Liver (tissue), 9 donors: ENCODE data around the gene SWAP70. TPM values are rescaled to one million over a fixed set of nuclear protein-coding genes. Genes with fewer than 3 reads are reported as not detected.

ENCODE experiments used
- DNase-seq: peaks from one replicate; pipeline ENCODE4 v3.0.0-alpha.2; 2017; ENCODE audit warnings: low spot score
- H3K27ac ChIP-seq, 2 donors: one replicate each; pipeline ENCODE4 v1.7.0; 2013; ENCODE audit warnings: inconsistent platforms in 2 of 2, low read length in 2 of 2, control low read depth in 1 of 2, low read depth in 1 of 2, mild to moderate bottlenecking in 1 of 2
- H3K27me3 ChIP-seq, 4 donors: one replicate each; pipeline versions ENCODE4 v1.6.1 to v1.7.0; 2013; ENCODE audit warnings: low read length in 3 of 4, inconsistent platforms in 1 of 4, mild to moderate bottlenecking in 1 of 4, moderate library complexity in 1 of 4; ENCODE audit not compliant: control insufficient read depth in 4 of 4, insufficient read depth in 4 of 4
- H3K36me3 ChIP-seq, 4 donors: one replicate each; pipeline versions ENCODE4 v1.6.1 to v1.7.0; 2013; ENCODE audit warnings: low read length in 3 of 4, mild to moderate bottlenecking in 3 of 4, low read depth in 1 of 4, moderate library complexity in 1 of 4; ENCODE audit not compliant: control insufficient read depth in 4 of 4, insufficient read depth in 3 of 4
- H3K4me1 ChIP-seq, 4 donors: one replicate each; pipeline versions ENCODE4 v1.6.1 to v1.7.0; 2013; ENCODE audit warnings: low read length in 3 of 4, mild to moderate bottlenecking in 3 of 4, moderate library complexity in 1 of 4; ENCODE audit not compliant: control insufficient read depth in 4 of 4, insufficient read depth in 4 of 4
- H3K4me3 ChIP-seq, 3 donors: one replicate each; pipeline versions ENCODE4 v1.6.1 to v1.7.0; 2013; ENCODE audit warnings: low read length in 3 of 3, control low read depth in 1 of 3, low read depth in 1 of 3, mild to moderate bottlenecking in 1 of 3
- H3K9ac ChIP-seq, 2 donors: one replicate each; pipeline ENCODE4 v1.7.0; 2013; ENCODE audit warnings: low read length in 2 of 2, mild to moderate bottlenecking in 2 of 2, moderate library complexity in 2 of 2, control low read depth in 1 of 2, low read depth in 1 of 2
- H3K9me3 ChIP-seq, 4 donors: one replicate each; pipeline versions ENCODE4 v1.6.1 to v1.7.0; 2013; ENCODE audit warnings: low read length in 3 of 4; ENCODE audit not compliant: control insufficient read depth in 4 of 4
- EGR1 ChIP-seq, 2 donors: IDR thresholded peaks; 2 replicates each; pipeline ENCODE4 v1.6.1; 2016 to 2018; ENCODE audit warnings: antibody characterized with exemption in 2 of 2, low read depth in 2 of 2
- FOXA1 ChIP-seq: IDR thresholded peaks from 2 replicates; pipeline ENCODE4 v1.6.1; 2016; ENCODE audit warnings: antibody characterized with exemption
- FOXA2 ChIP-seq: IDR thresholded peaks from 2 replicates; pipeline ENCODE4 v1.6.1; 2016; ENCODE audit warnings: antibody characterized with exemption
- GABPA ChIP-seq, 2 donors: IDR thresholded peaks in 1 of 2; conservative IDR thresholded peaks in 1 of 2; 2 replicates each; pipeline ENCODE4 v1.6.1; 2016; ENCODE audit warnings: antibody characterized with exemption in 2 of 2, mild to moderate bottlenecking in 1 of 2, moderate library complexity in 1 of 2
- HNF4A ChIP-seq, 2 donors: conservative IDR thresholded peaks; 2 replicates each; pipeline ENCODE4 v1.6.1; 2016; ENCODE audit warnings: antibody characterized with exemption in 2 of 2, mild to moderate bottlenecking in 2 of 2
- HNF4G ChIP-seq: IDR thresholded peaks from 2 replicates; pipeline ENCODE4 v1.6.1; 2016; ENCODE audit warnings: antibody characterized with exemption
- JUND ChIP-seq, 2 donors: IDR thresholded peaks; 2 replicates each; pipeline ENCODE4 v1.6.1; 2016; ENCODE audit warnings: antibody characterized with exemption in 2 of 2
- NR2F2 ChIP-seq: IDR thresholded peaks from 2 replicates; pipeline ENCODE4 v1.6.1; 2016; ENCODE audit warnings: antibody characterized with exemption
- RAD21 ChIP-seq, 2 donors: IDR thresholded peaks; 2 replicates each; pipeline ENCODE4 v1.6.1; 2016; ENCODE audit warnings: antibody characterized with exemption in 2 of 2, mild to moderate bottlenecking in 2 of 2
- RXRA ChIP-seq, 2 donors: IDR thresholded peaks; 2 replicates each; pipeline ENCODE4 v1.6.1; 2017 to 2018; ENCODE audit warnings: antibody characterized with exemption in 2 of 2, mild to moderate bottlenecking in 1 of 2
- SP1 ChIP-seq: IDR thresholded peaks from 2 replicates; pipeline ENCODE4 v1.6.1; 2018; ENCODE audit warnings: antibody characterized with exemption, mild to moderate bottlenecking
- TAF1 ChIP-seq: conservative IDR thresholded peaks from 2 replicates; pipeline ENCODE4 v1.6.1; 2016; ENCODE audit warnings: antibody characterized with exemption, mild to moderate bottlenecking
- YY1 ChIP-seq: IDR thresholded peaks from 2 replicates; pipeline ENCODE4 v1.6.1; 2016; ENCODE audit warnings: antibody characterized with exemption, mild to moderate bottlenecking
- WGBS: extraction: QIAGEN DNeasy Blood & Tissue Kit; methylation state at CpG from one replicate; pipeline ENCODE4 v1.1.7; 2013; 5-methylcytosine and 5-hydroxymethylcytosine counted together
- polyA plus RNA-seq, 2 donors: library from polyadenylated mRNA; stranded (reverse) in 1 of 2; unstranded in 1 of 2; fragments of 200-250 nt in 1 of 2; fragments of >200 nt in 1 of 2; fragmentation: Nextera tagmentation in 1 of 2; extraction: Ambion mirVana in 1 of 2; gene quantifications; one replicate each; pipeline versions ENCODE4 v1.2.1 to v1.2.3, GENCODE V29; 2013 to 2015
- total RNA-seq, 2 donors: library from RNA; depleted of rRNA; stranded (reverse); fragments of >200 nt; gene quantifications; one replicate each; pipeline ENCODE4 v1.2.3, GENCODE V29; 2014
- TF ChIP-seq, protein P1 (sequence below): IDR thresholded peaks from 2 replicates; pipeline ENCODE4 v1.6.1; 2016; ENCODE audit warnings: antibody characterized with exemption
- TF ChIP-seq, protein P2 (sequence below): IDR thresholded peaks from 2 replicates; pipeline ENCODE4 v1.6.1; 2016; ENCODE audit warnings: antibody characterized with exemption
- TF ChIP-seq, protein P3 (sequence below): IDR thresholded peaks from 2 replicates; pipeline ENCODE4 v1.6.1; 2016; ENCODE audit warnings: antibody characterized with exemption, mild to moderate bottlenecking
- TF ChIP-seq, protein P4 (sequence below): fragments of 150-350 bp; IDR thresholded peaks from 2 replicates; pipeline ENCODE4 v1.5.1; 2017; ENCODE audit warnings: improper control_type of control experiment, low read depth, low read length; ENCODE audit not compliant: missing input control
- TF ChIP-seq, protein P5 (sequence below): IDR thresholded peaks from 2 replicates; pipeline ENCODE4 v1.6.1; 2016; ENCODE audit warnings: antibody characterized with exemption
- donor health status: healthy.
- donor health status: healthy.
- donor health status: healthy.
- donor health status: healthy.
- donor health status: healthy.

The SWAP70 gene
- total and polyA plus RNA-seq, 4 donors: 4.0 to 8.4 (median 5.8) TPM

DNA sequence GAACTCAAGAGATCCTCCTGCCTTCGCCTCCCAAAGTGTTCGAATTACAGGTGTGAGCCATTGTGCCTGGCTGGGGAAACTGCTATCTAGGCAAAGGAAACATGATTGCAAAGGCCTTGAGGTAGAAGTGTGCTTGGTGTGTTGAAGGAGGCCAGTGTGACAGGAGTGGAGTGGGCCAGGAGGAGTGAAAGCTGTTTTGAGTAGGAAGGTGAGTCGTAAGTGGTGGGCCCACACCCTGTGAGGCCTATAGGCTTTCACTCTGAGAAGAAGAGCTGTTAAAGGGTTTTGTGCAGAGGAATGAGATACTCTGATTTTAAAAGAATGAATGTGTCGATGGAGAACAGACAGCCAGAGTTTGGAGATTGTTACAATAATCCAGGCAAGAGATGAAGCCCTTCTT is 47.0 kb upstream of the SWAP70 start:
- TF ChIP-seq FOXA2 (no peak), EGR1 (IDR thresholded peaks at IDR 0.05; ENCODE audit: low read depth in 2 of 2) (no peak), GABPA (IDR thresholded peaks at IDR 0.05 in 1 of 2, conservative IDR thresholded peaks at IDR 0.05 in 1 of 2) (no peak), NR2F2 (no peak)
- TF ChIP-seq, protein P1, sequence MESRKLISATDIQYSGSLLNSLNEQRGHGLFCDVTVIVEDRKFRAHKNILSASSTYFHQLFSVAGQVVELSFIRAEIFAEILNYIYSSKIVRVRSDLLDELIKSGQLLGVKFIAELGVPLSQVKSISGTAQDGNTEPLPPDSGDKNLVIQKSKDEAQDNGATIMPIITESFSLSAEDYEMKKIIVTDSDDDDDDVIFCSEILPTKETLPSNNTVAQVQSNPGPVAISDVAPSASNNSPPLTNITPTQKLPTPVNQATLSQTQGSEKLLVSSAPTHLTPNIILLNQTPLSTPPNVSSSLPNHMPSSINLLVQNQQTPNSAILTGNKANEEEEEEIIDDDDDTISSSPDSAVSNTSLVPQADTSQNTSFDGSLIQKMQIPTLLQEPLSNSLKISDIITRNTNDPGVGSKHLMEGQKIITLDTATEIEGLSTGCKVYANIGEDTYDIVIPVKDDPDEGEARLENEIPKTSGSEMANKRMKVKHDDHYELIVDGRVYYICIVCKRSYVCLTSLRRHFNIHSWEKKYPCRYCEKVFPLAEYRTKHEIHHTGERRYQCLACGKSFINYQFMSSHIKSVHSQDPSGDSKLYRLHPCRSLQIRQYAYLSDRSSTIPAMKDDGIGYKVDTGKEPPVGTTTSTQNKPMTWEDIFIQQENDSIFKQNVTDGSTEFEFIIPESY: no peak
- Histone ChIP-seq H3K36me3 (no peaks in the 10 kb centered on the region), H3K9ac (no peak overlapping the region), H3K9me3 (no peaks in the 10 kb centered on the region), H3K4me3 (no peak overlapping the region), H3K27me3 (no peaks in the 10 kb centered on the region), H3K4me1 (peaks cover 0 to 16% (median 3%) of the 10 kb centered on the region in 4 donors), H3K27ac (no peak overlapping the region)
- DNase-seq: no peak
- 96% methylated on average over 4 of the region's 4 CpGs for WGBS

DNA sequence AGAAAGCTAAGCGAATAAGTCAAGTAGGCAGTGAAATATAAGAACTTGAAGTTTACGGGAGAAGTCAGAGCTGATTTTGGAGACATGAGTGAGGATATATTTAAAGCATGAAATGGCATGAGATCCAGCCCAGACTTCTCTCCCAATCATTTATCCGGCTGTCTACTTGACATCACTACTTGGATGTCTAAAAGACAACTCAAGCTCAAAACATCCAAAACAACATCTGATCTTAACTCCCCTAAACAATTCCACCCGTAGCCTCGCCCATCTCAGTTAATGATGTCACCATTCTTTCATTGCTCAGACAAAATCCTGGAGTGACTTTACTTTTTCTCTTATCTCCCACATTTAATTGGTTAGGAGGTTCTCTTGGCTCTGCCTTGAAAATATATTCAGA is 45.9 kb upstream of the SWAP70 start:
- DNase-seq: no peak
- no peaks in the 10 kb centered on the region for H3K36me3 ChIP-seq
- peaks cover 0 to 13% (median 2%) of the 10 kb centered on the region in 4 donors for H3K4me1 ChIP-seq
- no peaks in the 10 kb centered on the region for H3K9me3 ChIP-seq
- no peak overlapping the region for H3K9ac ChIP-seq
- WGBS: 92% methylated on average over 5 of the region's 5 CpGs
- no peak overlapping the region for H3K27ac ChIP-seq
- H3K4me3 ChIP-seq: no peak overlapping the region
- TF ChIP-seq, protein P2, sequence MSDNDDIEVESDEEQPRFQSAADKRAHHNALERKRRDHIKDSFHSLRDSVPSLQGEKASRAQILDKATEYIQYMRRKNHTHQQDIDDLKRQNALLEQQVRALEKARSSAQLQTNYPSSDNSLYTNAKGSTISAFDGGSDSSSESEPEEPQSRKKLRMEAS: no peak
- TF ChIP-seq, protein P3, sequence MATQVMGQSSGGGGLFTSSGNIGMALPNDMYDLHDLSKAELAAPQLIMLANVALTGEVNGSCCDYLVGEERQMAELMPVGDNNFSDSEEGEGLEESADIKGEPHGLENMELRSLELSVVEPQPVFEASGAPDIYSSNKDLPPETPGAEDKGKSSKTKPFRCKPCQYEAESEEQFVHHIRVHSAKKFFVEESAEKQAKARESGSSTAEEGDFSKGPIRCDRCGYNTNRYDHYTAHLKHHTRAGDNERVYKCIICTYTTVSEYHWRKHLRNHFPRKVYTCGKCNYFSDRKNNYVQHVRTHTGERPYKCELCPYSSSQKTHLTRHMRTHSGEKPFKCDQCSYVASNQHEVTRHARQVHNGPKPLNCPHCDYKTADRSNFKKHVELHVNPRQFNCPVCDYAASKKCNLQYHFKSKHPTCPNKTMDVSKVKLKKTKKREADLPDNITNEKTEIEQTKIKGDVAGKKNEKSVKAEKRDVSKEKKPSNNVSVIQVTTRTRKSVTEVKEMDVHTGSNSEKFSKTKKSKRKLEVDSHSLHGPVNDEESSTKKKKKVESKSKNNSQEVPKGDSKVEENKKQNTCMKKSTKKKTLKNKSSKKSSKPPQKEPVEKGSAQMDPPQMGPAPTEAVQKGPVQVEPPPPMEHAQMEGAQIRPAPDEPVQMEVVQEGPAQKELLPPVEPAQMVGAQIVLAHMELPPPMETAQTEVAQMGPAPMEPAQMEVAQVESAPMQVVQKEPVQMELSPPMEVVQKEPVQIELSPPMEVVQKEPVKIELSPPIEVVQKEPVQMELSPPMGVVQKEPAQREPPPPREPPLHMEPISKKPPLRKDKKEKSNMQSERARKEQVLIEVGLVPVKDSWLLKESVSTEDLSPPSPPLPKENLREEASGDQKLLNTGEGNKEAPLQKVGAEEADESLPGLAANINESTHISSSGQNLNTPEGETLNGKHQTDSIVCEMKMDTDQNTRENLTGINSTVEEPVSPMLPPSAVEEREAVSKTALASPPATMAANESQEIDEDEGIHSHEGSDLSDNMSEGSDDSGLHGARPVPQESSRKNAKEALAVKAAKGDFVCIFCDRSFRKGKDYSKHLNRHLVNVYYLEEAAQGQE: no peak
- TF ChIP-seq NR2F2 (no peak), JUND (IDR thresholded peaks at IDR 0.05) (no peak), RXRA (IDR thresholded peaks at IDR 0.05) (no peak), YY1 (no peak), SP1 (no peak), HNF4G (no peak), EGR1 (IDR thresholded peaks at IDR 0.05; ENCODE audit: low read depth in 2 of 2) (no peak), HNF4A (conservative IDR thresholded peaks at IDR 0.05) (no peak), GABPA (IDR thresholded peaks at IDR 0.05 in 1 of 2, conservative IDR thresholded peaks at IDR 0.05 in 1 of 2) (no peak), FOXA2 (no peak), TAF1 (no peak), FOXA1 (no peak), RAD21 (IDR thresholded peaks at IDR 0.05) (no peak)
- TF ChIP-seq, protein P1: no peak
- TF ChIP-seq, protein P4, sequence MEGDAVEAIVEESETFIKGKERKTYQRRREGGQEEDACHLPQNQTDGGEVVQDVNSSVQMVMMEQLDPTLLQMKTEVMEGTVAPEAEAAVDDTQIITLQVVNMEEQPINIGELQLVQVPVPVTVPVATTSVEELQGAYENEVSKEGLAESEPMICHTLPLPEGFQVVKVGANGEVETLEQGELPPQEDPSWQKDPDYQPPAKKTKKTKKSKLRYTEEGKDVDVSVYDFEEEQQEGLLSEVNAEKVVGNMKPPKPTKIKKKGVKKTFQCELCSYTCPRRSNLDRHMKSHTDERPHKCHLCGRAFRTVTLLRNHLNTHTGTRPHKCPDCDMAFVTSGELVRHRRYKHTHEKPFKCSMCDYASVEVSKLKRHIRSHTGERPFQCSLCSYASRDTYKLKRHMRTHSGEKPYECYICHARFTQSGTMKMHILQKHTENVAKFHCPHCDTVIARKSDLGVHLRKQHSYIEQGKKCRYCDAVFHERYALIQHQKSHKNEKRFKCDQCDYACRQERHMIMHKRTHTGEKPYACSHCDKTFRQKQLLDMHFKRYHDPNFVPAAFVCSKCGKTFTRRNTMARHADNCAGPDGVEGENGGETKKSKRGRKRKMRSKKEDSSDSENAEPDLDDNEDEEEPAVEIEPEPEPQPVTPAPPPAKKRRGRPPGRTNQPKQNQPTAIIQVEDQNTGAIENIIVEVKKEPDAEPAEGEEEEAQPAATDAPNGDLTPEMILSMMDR: no peak
- TF ChIP-seq, protein P5, sequence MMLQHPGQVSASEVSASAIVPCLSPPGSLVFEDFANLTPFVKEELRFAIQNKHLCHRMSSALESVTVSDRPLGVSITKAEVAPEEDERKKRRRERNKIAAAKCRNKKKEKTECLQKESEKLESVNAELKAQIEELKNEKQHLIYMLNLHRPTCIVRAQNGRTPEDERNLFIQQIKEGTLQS: no peak
- H3K27me3 ChIP-seq: no peaks in the 10 kb centered on the region
